ENCODE measurements around the gene GAK.

Gene GAK

DNA sequence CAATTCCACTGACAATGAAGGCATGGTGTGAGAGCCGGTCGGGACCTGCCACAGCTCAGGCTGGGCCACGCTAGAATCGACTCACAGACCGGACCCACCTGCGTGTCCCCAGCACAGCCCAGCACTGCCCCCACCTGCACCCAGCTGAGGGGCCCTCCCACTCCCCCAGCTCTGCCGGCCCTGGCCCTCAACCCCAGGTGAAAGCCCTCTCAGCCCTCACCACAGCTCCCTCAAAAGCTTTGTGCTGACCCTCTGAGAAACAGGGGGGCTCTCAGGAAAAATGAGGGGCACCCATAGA lies 25.1 kb downstream of the GAK start:
- H3K9me3 ChIP-seq (ENCODE audit: severe bottlenecking), result no peaks in the 10 kb centered on the region
- no peaks in the 10 kb centered on the region for H3K4me1 ChIP-seq (ENCODE audit: insufficient read depth, poor library complexity, severe bottlenecking)
- no peak for ATAC-seq (ENCODE audit: low read depth)
- no peak overlapping the region for H3K4me3 ChIP-seq (ENCODE audit: severe bottlenecking)
- TF ChIP-seq, protein P1, sequence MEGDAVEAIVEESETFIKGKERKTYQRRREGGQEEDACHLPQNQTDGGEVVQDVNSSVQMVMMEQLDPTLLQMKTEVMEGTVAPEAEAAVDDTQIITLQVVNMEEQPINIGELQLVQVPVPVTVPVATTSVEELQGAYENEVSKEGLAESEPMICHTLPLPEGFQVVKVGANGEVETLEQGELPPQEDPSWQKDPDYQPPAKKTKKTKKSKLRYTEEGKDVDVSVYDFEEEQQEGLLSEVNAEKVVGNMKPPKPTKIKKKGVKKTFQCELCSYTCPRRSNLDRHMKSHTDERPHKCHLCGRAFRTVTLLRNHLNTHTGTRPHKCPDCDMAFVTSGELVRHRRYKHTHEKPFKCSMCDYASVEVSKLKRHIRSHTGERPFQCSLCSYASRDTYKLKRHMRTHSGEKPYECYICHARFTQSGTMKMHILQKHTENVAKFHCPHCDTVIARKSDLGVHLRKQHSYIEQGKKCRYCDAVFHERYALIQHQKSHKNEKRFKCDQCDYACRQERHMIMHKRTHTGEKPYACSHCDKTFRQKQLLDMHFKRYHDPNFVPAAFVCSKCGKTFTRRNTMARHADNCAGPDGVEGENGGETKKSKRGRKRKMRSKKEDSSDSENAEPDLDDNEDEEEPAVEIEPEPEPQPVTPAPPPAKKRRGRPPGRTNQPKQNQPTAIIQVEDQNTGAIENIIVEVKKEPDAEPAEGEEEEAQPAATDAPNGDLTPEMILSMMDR (IDR thresholded peaks at IDR 0.05; ENCODE audit: poor library complexity, severe bottlenecking), result no peak
- DNase-seq (ENCODE audit: low spot score), result no peak
- peaks cover 12% of the 10 kb centered on the region; the same call in 1 of the 2 replicates for H3K36me3 ChIP-seq (ENCODE audit: low read depth)
- H3K27me3 ChIP-seq (ENCODE audit: insufficient read depth, poor library complexity, severe bottlenecking), result no peaks in the 10 kb centered on the region
- no peak overlapping the region for H3K27ac ChIP-seq (ENCODE audit: poor library complexity, severe bottlenecking)

DNA sequence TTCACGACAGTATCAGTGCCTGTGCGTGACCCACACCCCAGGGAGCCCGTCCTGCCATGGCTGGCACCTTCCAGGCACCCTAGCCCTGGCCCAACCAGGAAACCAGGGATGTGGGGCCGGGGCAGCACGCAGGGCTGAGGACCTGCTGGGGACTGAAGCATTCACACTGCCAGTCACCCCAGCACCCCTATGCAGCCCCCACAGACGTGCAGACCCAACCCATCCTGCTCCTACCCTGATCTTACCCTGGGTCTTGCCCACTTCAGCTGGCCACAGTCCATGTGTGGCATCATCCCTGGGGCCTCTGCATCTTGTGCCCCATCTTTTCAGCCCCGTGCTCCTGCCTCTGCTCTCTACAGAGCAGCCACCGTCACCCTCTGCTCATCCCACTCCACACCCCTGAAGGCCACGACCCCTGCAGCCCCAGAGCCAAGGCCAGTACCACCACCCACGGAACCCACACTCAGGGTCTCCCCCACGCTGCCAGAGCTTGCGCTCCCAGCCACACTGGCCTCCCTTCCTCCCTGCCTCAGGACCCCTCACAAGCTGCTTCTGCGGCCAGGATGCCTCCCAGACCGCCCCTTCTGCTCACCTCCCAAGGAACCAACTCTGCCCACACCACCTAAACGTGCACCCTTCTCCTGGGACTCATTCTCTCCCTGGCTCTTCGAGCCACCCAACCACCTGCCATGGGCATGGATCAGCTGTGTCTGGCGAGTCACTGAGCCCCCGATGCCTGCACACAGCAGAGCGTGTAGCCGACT lies 25.6 kb downstream of the GAK start:
- Histone ChIP-seq H3K27ac (ENCODE audit: poor library complexity, severe bottlenecking) (no peak overlapping the region), H3K4me3 (ENCODE audit: severe bottlenecking) (no peak overlapping the region), H3K36me3 (ENCODE audit: low read depth) (peaks cover 9% of the 10 kb centered on the region; the same call in 1 of the 2 replicates), H3K4me1 (ENCODE audit: insufficient read depth, poor library complexity, severe bottlenecking) (no peaks in the 10 kb centered on the region), H3K27me3 (ENCODE audit: insufficient read depth, poor library complexity, severe bottlenecking) (no peaks in the 10 kb centered on the region), H3K9me3 (ENCODE audit: severe bottlenecking) (no peaks in the 10 kb centered on the region)
- DNase-seq (ENCODE audit: low spot score) (no peak), ATAC-seq (ENCODE audit: low read depth) (no peak)
- TF ChIP-seq, protein P1 (IDR thresholded peaks at IDR 0.05; ENCODE audit: poor library complexity, severe bottlenecking), result no peak

DNA sequence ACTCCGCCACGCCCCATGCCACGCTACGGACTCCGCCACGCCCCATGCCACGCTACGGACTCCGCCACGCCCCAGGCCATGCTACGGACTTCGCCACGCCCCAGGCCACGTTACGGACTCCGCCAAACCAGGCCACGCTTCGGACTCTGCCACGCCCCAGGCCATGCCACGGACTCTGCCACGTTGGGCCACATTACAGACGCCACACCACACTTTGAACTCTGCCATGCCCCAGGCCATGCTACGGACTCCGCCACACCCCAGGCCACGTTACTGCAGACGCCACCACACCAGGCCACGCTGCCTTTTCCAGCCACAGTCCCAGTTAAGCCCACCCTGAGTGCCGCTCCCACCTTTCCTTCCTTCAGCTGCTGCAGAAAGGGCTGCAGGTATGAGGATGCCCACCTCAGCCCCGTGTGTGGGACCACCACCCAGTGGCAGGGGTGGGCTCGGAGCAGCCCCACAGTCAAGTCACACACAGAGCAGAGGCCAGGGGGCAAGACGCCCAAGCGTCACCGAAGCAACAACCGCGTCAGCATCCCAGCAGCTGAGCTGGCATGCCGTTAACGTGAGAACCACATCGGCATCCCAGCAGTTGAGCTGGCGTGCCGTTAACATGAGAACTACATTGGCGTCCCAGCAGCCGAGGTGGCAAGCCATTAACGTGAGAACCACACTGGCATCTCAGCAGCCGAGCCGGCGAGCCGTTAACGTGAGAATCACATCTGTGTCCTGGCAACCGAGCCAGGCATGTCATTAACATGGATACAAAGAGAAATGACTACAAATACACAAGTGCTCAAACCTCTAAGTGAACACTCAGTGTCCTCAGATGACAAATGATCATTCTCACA lies 26.4 kb downstream of the GAK start:
- no peak overlapping the region for H3K27ac ChIP-seq (ENCODE audit: poor library complexity, severe bottlenecking)
- H3K9me3 ChIP-seq (ENCODE audit: severe bottlenecking), result no peaks in the 10 kb centered on the region
- TF ChIP-seq, protein P1 (IDR thresholded peaks at IDR 0.05; ENCODE audit: poor library complexity, severe bottlenecking), result no peak
- H3K4me3 ChIP-seq (ENCODE audit: severe bottlenecking), result no peak overlapping the region
- no peaks in the 10 kb centered on the region for H3K4me1 ChIP-seq (ENCODE audit: insufficient read depth, poor library complexity, severe bottlenecking)
- H3K27me3 ChIP-seq (ENCODE audit: insufficient read depth, poor library complexity, severe bottlenecking), result no peaks in the 10 kb centered on the region
- ATAC-seq (ENCODE audit: low read depth) (no peak), DNase-seq (ENCODE audit: low spot score) (no peak)
- H3K36me3 ChIP-seq (ENCODE audit: low read depth), result peaks cover 5% of the 10 kb centered on the region; the same call in 1 of the 2 replicates

DNA sequence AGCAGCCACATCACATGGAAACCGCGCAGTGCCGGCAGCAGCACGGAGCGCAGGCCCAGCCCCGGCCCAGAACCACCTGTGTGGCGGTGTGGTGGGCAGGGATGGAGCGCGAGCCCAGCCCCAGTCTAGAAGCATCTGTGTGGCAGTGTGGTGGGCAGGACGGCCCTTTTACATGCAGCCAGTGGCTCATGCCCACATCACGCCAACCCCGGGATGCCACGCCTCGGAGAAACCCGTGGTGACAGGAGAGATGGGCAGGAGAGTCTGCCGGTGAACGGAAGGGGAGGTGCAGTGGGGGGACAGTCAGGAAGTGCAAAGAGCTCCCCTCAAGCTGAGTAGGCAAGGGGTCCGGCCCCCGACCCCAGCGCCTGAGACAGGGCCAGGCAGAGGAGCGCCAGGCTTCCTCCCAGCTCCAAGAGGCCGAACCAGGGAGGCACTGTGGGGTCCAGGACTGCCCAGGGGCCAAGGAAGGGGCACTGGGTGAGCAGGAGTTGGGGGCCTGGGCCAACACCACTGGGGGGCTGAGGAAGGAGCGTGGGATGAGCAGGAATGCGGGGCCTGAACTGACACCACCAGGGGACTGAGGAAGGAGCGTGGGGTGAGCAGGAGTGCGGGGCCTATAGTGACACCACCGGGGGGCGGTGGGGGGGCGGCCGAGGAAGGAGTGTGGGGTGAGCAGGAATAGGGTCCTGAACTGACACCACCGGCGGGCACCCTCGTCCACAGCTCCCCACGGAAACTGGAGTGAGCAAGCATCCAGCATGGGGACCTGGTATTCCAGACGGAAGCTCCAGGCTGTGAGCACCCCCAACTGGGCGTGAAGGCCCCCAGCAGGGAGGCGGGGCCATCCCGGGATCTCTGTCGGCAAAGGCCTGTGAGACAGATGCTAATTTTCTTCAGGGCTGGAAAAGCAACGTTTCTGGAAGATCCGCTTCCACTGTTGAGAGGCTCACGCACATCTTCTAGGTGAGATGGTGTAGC lies 28.8 kb downstream of the GAK start:
- Histone ChIP-seq H3K36me3 (ENCODE audit: low read depth) (no peaks in the 10 kb centered on the region), H3K4me3 (ENCODE audit: severe bottlenecking) (no peak overlapping the region), H3K27me3 (ENCODE audit: insufficient read depth, poor library complexity, severe bottlenecking) (no peaks in the 10 kb centered on the region), H3K4me1 (ENCODE audit: insufficient read depth, poor library complexity, severe bottlenecking) (no peaks in the 10 kb centered on the region), H3K27ac (ENCODE audit: poor library complexity, severe bottlenecking) (no peak overlapping the region), H3K9me3 (ENCODE audit: severe bottlenecking) (no peaks in the 10 kb centered on the region)
- DNase-seq (ENCODE audit: low spot score) (no peak), ATAC-seq (ENCODE audit: low read depth) (no peak)
- TF ChIP-seq, protein P1 (IDR thresholded peaks at IDR 0.05; ENCODE audit: poor library complexity, severe bottlenecking), result no peak

Data from RWPE2 (cell line).